RPMI8226 (cell line): ENCODE measurements around the gene SYNDIG1.

Experiments
- DNase-seq: peaks from one replicate; pipeline ENCODE4 v3.0.0-alpha.2; 2015

SYNDIG1 gene

GRCh38 chr20:24640686-24641085, 171.3 kb downstream of the SYNDIG1 start:
- no peak for DNase-seq

- DNase-seq: no peak
These were observed 174.6 kb downstream of the SYNDIG1 start for GRCh38 chr20:24643731-24644626.

DNA sequence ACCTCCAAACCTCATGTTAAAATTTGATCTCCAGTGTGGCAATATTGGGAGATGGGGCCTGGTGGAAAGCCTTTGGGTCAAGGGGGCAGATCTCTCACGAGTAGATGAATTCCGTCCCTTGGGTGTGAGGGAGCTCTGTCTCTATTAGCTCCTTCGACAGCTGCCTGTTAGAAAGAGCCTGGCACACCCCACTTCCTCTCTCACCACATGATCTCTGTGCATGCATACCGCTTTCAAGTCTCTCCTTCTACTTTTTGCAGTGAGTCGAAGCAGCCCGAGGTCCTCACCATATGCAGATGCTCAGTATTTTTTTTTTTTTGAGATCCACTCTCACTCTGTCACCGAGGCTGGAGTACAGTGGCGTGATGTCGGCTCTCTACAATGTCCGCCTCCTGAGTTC, 176.9 kb downstream of the SYNDIG1 start:
- no peak for DNase-seq

DNA sequence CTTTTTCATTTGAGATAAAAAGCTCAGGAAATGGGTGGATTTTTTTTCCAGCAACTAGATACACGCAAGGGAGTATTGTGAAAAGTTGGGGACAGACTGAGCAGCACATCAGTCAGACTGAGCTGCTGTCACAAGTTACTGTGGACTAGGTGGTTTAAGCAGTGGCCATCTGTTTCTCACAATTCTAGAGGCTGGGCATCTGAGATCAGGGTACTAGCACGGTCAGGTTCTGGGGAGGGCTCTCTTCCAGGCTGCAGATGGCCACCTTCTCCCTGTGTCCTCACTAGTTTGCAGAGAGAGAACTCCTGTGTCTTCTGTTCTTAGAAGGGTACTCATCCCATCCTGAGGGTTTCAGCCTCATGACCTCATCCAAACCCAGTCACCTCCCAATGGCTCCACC, 178.3 kb downstream of the SYNDIG1 start:
- no peak for DNase-seq

DNA sequence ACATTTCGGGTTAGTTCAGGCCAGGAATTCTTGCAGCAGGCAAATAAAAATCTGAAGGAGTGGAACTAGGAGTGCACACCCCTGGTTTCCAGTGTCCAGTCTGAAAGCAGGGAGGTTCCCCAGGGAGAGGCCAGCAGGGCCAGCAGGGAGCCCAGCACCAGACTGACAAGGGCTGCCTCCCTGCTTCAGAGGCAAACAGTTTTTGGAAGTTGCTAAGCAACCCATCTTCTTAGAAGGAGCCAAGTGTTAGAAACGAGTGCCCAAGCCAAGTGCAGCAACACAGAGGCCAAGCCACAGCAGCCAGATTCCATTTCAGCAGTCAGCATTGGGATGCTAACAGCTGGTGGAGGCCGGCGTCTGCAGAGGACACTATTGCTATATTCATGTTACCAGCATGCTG, 179.1 kb downstream of the SYNDIG1 start:
- no peak for DNase-seq

DNA sequence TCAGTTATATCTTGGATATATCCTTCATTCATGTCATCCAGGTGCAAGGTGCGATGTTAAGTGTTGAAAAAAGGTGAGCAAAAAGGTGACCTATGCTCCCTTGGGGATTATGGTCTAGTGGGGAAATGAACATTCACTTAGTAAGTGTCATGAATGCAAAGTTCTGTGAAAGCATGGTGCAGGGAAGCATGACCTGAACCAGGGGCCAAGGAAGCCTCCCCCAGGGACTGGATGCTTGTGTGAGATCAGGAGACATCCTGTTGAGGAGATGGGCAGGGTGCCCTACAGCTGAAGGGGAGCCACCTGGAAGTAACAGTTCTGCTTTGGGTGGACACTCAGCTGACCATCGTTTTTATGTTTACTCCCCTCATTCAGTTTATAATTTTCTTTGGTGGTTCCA, 179.5 kb downstream of the SYNDIG1 start:
- no peak for DNase-seq

- no peak for DNase-seq
These were observed 180.5 kb downstream of the SYNDIG1 start for GRCh38 chr20:24649787-24650490.

DNA sequence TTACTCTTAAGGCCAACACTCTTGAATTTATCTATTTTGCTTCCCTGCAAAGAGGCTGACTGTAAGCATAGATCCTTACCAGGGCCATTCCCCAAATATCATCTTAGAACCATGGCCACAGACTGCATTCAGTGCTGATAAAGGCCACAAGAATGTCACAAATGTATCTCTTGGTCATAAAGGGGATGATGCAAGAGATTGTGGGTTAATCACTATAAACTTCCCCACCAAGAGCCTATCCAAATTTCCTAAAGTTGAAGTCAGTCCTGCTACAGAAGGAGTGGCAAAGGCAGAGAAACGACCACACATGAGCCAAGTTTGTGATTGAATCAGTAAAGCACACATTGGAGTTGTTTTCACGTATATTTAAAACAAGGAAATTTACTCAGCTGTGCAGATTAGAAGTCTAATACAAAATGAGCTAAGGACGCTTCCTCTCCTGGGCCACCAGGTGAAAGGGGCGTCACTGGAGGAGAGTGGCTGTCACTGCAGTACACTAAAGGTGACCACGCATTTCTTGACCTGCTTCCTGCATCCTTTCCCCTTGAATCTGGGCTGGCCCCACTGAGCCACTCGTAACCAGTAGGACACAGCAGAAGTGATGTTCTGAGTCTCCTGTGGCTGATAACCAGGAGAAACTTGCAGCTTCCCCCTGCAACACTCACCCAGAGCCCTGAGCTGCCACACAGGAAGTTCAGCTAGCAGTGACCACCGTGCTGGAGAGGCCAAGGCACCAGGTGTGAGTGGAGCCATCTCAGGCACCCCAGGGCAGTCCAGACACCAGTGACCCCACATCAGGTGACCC, 181.9 kb downstream of the SYNDIG1 start:
- DNase-seq: no peak

GRCh38 chr20:24651976-24652345, 182.5 kb downstream of the SYNDIG1 start:
- DNase-seq: no peak

DNA sequence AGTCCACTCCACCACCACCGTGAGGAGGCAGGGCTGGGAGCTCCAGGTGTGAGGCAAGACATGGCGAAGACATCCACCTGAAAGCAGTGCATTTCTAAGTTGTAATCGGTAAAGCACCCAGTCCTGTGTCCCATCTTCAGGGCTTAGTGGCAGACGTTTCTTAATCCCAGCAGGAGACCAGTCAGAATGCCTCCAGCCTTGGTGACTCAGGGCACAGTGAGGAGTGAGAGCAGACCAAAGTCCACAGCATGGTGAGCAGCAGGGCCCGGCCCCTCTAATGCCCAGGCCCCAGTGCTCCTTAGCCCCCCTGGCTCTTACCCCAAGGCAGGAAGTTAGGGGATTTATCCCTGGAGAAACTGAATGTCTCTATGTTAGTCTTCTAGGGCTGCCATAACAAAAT, 183.9 kb downstream of the SYNDIG1 start:
- DNase-seq: no peak

GRCh38 chr20:24654425-24654824, 185.0 kb downstream of the SYNDIG1 start:
- DNase-seq: no peak

DNA sequence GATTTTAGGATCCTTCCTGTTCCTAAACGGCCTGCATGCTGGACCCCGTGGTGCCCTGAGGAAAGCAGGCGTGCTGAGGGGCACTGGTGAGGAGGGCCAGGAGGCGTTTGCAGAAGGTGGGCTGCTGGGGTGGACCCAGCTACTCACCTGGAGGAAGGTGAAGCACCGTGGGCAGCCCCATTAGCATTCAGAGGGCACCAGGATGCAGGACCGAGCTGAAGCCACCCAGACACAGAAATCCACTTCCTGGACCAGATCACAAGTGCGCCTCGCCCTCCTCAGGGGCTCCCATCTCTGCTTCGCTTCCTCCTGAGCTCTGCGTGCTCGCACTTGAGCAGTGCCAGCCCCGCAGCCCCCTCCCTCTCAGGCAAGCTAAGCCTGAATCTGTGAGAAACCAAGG, 187.0 kb downstream of the SYNDIG1 start:
- DNase-seq: no peak

GRCh38 chr20:24657196-24657595, 187.8 kb downstream of the SYNDIG1 start:
- DNase-seq: no peak

DNA sequence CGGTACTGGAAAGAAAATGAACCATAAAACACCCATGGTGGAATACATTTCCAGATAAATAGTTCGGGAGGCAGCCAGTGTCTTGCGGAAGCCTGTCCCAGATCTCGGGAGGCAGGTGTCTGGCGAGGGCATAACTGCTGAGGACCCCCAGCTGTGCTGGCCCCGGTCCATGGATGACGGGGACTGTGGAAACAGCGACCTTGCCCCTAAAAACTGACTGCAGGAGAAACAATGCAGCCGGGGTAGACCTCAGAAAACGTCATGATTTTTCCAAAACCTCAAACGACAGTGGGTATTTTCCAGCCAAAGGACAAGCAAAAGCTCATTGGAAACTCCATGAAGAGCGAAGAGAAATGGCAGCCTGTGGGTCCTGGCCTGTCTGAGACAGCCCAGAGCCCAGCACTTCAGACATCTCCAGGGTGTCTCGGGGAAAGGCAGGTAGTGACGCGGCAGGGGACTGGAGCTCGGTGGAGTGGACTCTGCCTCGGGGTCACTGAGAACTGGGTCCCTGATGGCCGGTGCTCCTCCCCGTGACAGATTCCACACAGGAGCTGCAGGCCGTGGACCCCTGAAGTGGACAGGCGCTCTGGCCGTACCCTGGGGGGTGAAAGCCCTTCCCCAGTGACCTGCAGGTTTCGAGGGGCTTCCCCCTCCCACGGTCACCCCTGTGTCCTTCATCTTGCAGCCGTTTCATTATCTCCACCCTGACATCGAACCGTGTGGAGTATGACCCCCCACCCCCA, 188.6 kb downstream of the SYNDIG1 start:
- DNase-seq: no peak

- no peak for DNase-seq
These were observed 189.7 kb downstream of the SYNDIG1 start for GRCh38 chr20:24658920-24659660.

DNA sequence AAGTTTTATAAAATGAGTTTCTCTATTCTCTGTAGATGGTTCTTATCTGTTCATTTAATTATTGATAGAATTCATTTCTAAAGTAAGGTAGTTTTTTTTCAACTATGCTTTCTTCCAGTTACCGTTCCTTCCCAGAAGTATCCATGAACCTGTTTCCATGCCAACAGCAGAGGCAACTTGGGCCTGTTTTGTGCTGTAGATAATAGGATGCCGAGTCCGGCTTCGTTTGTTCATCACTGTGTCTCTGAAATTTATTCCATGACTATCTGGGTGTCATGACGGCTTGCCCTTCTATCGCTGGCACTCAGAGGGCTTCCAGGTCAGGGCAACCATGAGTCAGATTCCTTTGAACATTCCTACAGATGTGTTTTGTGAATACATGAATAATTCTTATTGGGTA, 190.4 kb downstream of the SYNDIG1 start:
- no peak for DNase-seq

GRCh38 chr20:24660651-24661050, 191.2 kb downstream of the SYNDIG1 start:
- DNase-seq: no peak

DNA sequence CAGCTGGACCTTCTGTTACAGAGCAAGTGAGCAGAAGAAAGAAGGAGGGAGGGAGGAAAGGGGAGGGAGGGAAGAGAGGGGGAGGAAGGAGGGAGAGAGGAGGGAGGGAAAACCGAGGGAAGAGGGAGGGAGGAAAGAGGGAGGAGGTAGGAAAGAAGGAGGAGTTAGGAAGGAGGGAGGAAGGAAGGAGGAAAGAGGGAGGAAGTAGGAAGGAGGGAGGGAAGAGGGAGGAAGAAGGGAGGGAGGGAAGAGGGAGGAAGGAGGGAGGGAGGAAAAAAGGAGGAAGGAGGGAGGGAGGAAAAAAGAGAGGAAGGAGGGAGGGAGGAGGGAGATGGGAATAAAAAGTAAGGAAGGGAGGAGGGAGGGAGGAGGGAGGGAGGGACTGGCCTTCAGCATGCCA, 191.8 kb downstream of the SYNDIG1 start:
- no peak for DNase-seq

- no peak for DNase-seq
These were observed 192.9 kb downstream of the SYNDIG1 start for GRCh38 chr20:24662322-24662721.

DNA sequence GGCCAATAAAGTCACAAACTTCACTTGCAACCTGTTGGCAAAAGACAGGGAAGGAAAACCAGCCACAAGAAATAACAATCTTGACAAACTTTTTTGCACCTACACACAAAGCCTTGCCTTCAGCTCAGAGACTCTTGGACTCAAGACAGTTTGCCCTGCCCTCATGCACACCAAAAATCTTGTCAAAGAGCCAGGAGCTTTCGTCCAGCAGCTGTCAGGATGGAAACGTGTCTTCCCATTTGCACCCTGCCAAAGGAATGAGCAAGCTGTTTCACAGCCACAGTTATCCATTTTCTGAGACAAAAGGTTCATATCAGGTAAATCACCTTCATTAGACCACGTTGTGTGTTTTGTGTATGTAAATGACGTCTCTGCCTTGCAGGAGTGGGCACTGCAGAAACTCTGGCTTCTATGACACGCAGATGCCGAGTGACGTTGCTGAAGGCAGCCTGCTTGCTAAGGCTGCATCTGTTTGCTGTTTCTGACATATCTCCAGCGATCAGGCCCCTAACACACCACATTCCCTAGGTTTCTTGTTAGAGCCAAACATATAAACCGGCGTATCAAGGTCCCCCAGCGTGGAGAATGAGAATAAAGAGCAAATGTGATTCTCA, 193.4 kb downstream of the SYNDIG1 start:
- DNase-seq: no peak

- DNase-seq: no peak
These were observed 194.1 kb downstream of the SYNDIG1 start for GRCh38 chr20:24663496-24663895.
